ENCODE data around the gene FAM83D.
"Not testable (repeated sequence)": the region's sequence is repeated elsewhere in the genome, so short reads cannot be mapped to it uniquely, and the experiment has no call there.

Gene FAM83D

GRCh38 chr20:38965264-38965663 lies 39.0 kb downstream of the FAM83D start:
- no peak for DNase-seq (ENCODE audit: low read depth)

- DNase-seq (ENCODE audit: low read depth) = no peak
Observed at GRCh38 chr20:38968090-38968489, 41.9 kb downstream of the FAM83D start.

GRCh38 chr20:38969708-38970107 lies 43.5 kb downstream of the FAM83D start:
- peak; percentile 31 for DNase-seq (ENCODE audit: low read depth)

GRCh38 chr20:38970302-38970701 lies 44.1 kb downstream of the FAM83D start:
- DNase-seq (ENCODE audit: low read depth) = peak; percentile 85

- DNase-seq (ENCODE audit: low read depth) = no peak
Observed at GRCh38 chr20:38973107-38973506, 46.9 kb downstream of the FAM83D start.

DNA sequence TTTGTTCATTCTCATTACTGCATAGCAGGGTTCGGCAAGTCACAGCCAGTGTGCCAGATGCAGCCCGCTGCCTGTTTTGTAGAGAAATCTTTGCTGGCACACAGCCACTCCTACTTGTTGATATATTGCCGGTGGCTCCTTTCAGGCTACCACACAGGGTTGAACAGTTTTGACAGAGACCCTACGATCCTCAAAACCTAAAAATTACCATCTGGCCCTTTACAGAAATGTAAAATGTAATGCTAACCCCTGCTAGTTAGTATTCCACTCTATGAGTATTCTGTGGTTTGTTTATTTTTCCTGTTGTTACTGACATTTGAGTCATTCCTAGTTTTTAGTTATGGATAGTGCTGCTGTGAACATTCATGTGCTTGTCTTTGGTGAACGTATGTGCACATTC lies 47.4 kb downstream of the FAM83D start:
- DNase-seq (ENCODE audit: low read depth) = peak; percentile 58

DNA sequence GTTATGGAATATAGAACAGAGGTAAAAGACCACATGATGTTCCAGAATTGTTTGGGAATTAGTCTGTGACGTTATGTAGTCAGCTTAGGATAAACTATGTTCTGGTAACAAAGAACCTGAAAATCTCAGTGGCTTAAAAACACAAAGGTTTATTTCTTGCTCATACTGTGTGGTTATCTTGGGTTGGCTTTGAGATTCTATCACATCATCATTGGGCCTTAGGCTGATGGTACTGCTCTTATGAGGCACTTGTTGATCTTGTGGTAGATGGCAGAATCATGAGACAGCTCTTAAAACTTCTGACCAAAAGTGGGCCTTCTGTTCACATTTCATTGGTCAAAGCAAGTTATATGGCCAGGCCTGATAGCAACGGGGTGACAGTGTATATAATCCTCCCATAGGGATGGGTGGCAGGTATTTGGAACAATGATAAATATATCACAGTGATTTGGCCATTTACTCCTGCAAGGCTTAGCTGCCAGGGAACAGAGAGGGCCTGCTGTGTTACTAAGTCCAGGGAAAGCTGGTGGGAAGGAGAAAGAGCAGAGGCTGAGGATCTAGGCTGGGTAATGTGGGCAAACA lies 49.4 kb downstream of the FAM83D start:
- no peak for DNase-seq (ENCODE audit: low read depth)

GRCh38 chr20:38979434-38979833 lies 53.2 kb downstream of the FAM83D start:
- no peak for DNase-seq (ENCODE audit: low read depth)

DNA sequence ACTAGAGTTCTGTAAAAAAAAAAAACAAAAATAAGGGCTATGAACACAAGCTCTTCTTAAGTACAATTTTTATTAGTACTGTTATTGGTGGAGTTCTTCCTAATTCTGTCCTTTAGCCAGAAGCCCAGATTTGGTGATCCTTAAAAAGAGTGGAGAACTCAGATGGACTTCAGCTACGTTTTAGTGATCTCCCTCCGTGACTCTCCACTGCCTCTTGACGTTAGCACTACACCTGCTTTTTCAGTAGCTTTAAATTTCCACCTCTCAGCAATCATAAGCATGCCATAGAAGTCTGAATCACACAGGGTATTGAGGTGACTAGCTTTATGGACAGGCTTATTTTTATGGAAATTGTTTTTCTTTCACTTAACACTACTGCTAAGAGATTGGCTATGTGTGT lies 53.6 kb downstream of the FAM83D start:
- DNase-seq (ENCODE audit: low read depth) = no peak

DNA sequence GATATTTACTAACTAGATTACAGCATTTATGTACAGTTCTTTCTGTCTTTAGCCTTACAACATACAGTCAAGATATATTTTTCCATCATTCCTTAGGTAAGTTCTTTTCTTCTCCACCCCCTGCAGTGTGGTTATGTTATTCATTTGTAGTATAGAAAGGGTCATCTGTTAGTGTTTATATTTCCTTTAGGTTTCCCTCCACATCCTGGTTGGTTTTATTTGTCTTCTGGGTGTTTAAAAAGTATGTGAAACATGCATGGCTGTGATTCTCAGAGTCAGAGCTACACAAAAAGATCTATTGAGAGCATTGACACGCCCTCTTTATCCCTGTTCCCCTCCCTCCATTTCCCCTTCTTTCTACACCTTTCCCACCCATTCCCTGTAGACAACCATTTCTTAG lies 56.1 kb downstream of the FAM83D start:
- DNase-seq (ENCODE audit: low read depth) = peak; percentile 31

- no peak for DNase-seq (ENCODE audit: low read depth)
Observed at GRCh38 chr20:38985060-38985459, 58.8 kb downstream of the FAM83D start.

GRCh38 chr20:38985603-38986170 lies 59.5 kb downstream of the FAM83D start:
- DNase-seq (ENCODE audit: low read depth) = peak; percentile 74

- DNase-seq (ENCODE audit: low read depth) = no peak
Observed at GRCh38 chr20:38986663-38987062, 60.4 kb downstream of the FAM83D start.

DNA sequence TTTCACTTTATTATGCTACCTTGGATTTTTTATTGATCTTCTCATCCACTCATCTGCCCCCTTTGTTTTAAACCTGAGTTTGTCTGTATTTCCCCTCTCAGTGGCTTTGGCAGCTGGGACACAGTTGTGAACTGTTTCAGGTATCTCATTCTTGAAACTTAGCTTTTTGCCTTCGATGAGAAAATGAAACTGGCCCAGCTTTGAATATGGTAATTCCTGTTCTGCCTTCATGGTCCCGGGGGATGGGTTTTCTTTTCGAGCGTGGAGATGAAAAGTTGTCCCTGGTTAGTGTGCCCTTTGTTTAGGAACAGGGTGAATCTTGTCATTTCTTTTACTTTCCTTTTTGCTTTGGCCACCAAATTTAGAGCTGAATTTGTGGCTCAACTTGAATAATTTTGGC lies 61.6 kb downstream of the FAM83D start:
- DNase-seq (ENCODE audit: low read depth) = no peak

- DNase-seq (ENCODE audit: low read depth) = no peak
Observed at GRCh38 chr20:38990728-38991127, 64.5 kb downstream of the FAM83D start.

GRCh38 chr20:38991814-38992704 lies 65.8 kb downstream of the FAM83D start:
- no peak for DNase-seq (ENCODE audit: low read depth)

- no peak for DNase-seq (ENCODE audit: low read depth)
Observed at GRCh38 chr20:38995536-38996044, 69.4 kb downstream of the FAM83D start.

DNA sequence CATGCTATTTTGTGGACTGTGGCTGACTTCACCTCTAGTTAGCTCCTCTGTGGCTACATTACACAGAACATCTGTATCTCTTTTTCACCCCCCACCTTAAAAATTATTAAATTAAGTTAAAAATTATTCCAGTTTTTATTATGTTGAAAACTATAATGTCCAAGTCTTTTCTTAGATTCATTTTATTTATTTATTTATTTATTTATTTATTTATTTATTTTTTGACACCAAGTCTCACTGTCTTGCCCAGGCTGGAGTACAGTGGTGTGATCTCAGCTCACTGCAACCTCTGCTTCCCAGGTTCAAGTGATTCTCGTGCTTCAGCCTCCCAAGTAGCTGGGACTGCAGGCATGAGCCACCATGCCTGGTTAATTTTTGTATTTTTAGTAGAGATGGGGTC lies 70.6 kb downstream of the FAM83D start:
- not testable (repeated sequence) for DNase-seq (ENCODE audit: low read depth)

DNA sequence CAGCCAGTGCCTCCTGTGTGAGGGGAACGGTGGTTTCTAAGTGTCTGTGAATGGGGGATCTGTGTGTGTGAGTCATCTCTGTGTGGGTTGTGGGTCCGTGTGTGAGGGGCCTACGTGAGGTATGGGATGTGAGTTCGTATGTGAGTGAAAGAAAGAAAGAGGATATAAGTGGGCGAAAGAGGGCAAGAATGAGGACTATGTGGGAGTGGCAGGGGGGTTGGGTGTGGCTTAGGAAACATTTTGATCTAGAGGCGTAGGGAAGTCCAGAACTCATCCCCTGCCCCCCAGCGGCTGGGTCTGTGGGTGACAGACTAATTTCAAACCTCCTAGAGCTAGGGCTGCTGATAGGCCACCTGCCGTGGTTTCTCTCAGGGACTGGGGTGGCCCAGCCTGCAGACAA lies 71.4 kb downstream of the FAM83D start:
- no peak for DNase-seq (ENCODE audit: low read depth)

DNA sequence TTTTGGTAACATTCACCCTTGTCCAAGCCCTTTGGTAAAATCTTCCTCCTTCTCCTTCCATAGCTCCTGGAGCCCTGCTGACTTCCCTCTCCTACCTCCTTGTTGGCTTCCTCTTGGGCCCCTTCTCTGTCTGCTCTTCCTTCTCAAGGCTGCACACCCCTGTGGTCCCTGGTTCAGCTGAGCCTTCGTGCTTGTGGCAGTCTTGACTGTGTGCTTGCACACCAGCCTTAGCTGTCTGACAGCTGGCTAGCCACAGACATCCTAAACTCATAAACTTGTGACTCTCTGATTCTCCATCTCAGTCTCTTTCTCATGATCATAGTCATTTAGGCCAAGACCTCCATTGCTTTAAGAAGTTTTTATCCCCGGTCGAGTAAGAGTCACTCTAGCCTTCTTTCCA lies 73.0 kb downstream of the FAM83D start:
- no peak for DNase-seq (ENCODE audit: low read depth)

DNA sequence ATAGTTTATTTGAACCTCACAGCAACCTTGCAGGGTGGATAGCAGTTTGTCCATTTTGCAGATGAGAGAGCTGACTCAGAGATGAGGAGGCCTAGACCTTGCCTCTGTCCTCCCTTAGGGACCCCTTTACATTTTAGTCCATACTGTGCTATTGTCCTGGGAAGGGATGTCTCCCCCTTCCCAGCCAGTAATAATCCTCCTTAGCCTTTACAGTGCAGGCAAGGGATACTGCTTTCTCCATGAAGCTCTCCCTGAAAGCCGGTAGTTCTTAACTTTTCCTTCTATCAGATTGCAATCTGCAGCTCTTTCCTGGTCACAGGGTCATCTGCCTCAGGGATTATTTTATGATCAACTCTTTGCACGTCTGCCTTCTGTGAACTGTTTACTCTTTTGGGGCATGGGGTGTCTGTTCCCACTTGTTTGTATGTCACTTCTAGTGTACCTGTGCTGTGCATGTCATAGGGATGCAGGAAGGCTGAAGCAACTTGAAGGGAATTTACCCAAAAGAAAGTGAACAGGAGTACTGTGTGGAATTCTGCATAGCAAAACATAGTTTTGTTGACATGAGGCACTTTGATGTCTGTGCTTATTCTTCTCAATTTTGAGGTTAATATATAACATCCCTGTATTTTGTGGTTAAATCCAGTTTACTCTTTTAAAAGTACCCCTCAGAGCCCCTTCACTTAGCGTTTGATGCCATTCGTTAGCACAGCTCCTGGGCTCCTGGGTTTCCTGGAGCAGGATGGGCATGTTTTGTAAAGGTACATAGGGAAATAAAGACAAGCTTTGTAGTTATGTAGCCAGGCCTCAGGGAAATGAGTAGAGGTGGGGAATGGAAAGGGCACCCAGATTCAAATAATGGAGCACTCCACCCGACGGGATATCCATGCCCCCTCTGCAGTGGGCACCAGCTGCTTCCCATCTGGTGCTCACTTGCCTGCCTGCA lies 74.0 kb downstream of the FAM83D start:
- DNase-seq (ENCODE audit: low read depth) = no peak
